Gastroesophageal sphincter (tissue), 3 donors: ENCODE measurements around the gene CASP2.

Source experiments
- CTCF ChIP-seq, 4 experiments: fragments of 200-600 bp in 2 of 4; fragments of 450-650 bp in 2 of 4; sonication (generic) in 1 of 4; IDR thresholded peaks; one replicate each; pipeline ENCODE4 v1.5.1; 2017 to 2019; ENCODE audit warnings: antibody characterized with exemption in 4 of 4, mild to moderate bottlenecking in 2 of 4, moderate library complexity in 2 of 4
- POLR2A ChIP-seq, 2 donors: fragments of 450-650 bp; IDR thresholded peaks; one replicate each; pipeline ENCODE4 v1.6.1; 2017; ENCODE audit warnings: antibody characterized with exemption in 2 of 2, mild to moderate bottlenecking in 2 of 2, moderate library complexity in 1 of 2
- POLR2AphosphoS5 ChIP-seq: sonication (generic); formaldehyde crosslinking; IDR thresholded peaks from one replicate; pipeline ENCODE4 v1.6.1; 2017; ENCODE audit warnings: antibody characterized with exemption

GRCh38 chr7:143334244-143334643, 46.1 kb downstream of the CASP2 start:
- no peak for TF ChIP-seq CTCF (IDR thresholded peaks at IDR 0.05)
- TF ChIP-seq POLR2A (IDR thresholded peaks at IDR 0.05), result no peak
- TF ChIP-seq POLR2AphosphoS5, result no peak
